8988T (cell line): ENCODE results near the gene CDH13.

ENCODE experiments used
- DNase-seq: peaks from one replicate; pipeline ENCODE4 v3.0.0; 2011

CDH13 gene

DNA sequence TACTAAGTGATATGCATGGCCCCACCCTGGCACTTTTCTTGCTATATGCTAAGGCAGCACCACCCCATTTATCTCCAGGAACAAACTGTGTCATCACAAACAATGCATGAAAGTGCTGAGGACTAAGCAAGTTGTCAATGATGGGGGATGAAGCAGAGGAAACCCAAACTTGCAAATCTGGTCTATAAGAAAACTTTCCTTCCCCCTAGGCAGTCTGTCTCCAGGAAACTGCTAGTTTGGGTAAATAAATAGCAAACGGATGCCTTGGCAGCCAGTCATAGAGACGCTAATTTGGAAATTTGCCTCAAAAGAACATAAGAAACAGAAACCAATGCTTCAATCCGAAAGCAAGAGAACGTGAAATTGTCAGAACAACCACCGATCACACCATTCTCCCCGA, 1175.4 kb downstream of the CDH13 start:
- DNase-seq: no peak

- no peak for DNase-seq
Observed at GRCh38 chr16:83802554-83803205, 1175.9 kb downstream of the CDH13 start.

DNA sequence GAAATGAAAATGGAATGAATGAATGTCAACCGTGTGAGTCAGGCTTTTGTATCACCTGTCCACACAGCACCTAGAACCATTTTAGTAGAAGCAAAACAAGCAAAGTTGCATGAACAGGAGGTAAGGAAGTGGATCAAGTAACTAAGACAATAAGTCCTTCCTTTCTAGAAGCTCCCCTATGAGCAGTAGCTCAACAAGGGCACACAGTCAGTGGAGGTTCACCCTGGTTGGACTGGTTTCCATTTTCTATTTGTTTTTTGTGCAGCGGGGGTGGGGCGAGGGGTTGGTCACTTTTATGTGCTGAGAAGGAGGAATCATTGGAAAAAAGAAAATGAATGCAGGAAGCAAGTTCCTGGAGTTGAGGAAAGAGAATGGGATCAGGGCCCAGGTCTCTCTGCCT, 1177.0 kb downstream of the CDH13 start:
- no peak for DNase-seq

GRCh38 chr16:83804366-83804765, 1177.6 kb downstream of the CDH13 start:
- no peak for DNase-seq

DNA sequence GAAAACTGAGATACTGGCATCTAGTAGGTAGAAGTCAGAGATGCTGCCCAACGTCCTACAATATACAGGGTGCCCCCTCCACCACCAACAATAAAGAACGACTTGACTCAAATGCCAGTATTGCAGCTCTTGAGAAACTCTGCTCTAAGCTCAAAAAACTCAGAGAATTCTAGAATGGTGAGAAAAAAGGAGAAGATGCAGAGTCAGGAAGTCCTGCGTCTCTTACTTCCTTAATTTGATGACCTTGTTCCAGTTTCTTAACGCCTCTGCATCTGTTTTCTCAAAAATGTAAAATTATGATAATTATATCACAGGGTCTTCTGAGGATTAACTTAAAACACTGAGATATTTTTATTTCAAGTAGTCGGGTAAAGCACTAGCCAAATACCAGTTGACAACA, 1179.3 kb downstream of the CDH13 start:
- DNase-seq: no peak

DNA sequence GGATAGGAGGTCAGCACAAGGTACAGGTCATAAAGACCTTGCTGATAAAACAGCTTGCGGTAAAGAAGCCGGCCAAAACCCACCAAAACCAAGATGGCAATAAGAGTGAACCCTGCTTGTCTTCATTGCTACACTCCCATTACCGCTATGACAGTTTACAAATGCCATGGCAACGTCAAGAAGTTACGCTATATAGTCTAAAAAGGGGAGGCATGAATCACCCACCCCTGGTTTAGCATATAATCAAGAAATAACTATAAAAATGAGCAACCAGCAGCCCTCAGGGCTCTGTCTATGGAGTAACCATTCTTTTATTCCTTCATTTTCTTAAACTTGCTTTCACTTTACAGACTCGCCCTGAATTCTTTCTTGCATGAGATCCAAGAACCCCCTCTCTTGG, 1180.0 kb downstream of the CDH13 start:
- no peak for DNase-seq

- no peak for DNase-seq
Observed at GRCh38 chr16:83807327-83807709, 1180.5 kb downstream of the CDH13 start.

- DNase-seq: peak; percentile 97
Observed at GRCh38 chr16:83807710-83808572, 1181.2 kb downstream of the CDH13 start, which contains the start of gene HSBP1. Gene HSBP1, plus strand, starts transcription at chr16:83807978. Its CDS starts 99 bp downstream, at chr16:83808077.

- DNase-seq: no peak
Observed at GRCh38 chr16:83808573-83809014, 1181.8 kb downstream of the CDH13 start.

- DNase-seq: no peak
Observed at GRCh38 chr16:83809092-83809491, 1182.3 kb downstream of the CDH13 start.

DNA sequence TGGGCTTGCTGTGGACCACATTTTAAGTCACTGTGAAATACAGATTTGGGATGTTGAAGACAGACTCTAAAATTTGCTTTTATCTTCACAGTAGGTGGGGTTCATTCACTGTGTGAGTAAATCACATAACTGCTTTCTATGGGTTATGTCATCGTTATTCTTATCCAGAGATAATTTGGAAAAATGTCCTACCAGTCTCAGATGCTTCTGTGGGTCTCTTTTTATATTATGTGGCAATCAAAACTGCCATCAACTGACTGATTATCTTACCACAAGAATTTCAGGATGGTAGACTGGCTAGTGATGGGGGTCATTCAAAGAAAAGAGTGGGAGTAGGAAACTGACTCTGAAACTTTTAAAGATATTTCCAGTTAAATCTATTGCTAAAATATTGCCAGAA, 1184.1 kb downstream of the CDH13 start:
- no peak for DNase-seq

DNA sequence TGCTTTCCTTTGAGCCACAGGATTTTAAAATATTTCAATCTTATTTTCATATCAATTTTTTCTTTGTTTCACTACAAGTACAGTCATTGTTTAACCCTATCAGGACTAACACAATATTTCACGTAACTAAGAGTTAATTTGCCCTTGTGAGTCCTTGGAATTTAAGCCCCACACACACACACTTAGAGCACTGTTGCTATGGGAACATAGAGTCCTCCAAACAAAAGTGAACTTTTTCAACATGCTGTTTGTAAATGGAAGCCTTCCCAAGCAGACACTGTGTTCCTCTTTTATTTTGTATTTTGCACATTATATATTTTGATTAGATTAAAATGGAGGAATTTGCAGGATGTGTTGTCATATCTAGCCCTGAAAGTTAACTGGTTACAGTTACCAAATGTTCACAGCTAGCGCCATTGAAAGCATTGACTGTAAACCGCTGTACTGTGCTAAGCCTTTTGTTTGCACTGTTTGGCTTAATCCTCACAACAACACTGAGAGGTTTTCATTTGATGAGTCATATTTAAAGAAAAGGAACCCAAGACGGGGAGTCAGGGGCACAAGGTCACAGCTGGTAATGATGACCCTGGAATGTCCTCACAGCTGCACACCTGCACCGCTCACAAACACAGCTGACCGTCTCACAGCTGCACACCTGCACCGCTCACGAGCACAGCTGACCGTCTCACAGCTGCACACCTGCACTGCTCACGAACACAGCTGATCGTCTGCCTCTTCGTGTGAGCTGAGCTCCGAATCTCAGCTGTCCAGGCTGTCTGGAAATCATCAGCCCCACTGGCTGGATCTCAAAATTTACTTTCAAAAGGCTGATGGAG, 1187.3 kb downstream of the CDH13 start:
- no peak for DNase-seq

GRCh38 chr16:83814659-83814985, 1187.9 kb downstream of the CDH13 start:
- DNase-seq: no peak

DNA sequence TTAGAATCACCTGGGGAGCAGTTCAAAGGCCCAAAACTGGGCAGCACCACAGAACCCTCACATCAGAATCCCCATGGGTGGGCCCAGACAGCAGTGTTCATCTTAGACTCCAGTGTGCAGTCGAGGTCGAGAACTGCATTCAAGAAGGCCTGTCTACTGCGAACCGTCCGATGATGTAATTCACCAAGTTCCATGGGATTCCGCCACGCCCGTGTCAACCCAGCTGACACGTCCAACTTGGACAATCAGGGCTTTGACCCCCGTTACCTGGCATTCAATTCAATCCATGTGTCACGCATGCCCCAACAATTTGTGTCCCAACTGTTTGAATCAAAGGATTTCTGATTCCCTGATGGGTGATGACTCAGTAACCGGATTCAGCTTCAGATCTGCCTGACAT, 1190.3 kb downstream of the CDH13 start:
- no peak for DNase-seq

GRCh38 chr16:83818276-83818675, 1191.5 kb downstream of the CDH13 start:
- no peak for DNase-seq

- DNase-seq: no peak
Observed at GRCh38 chr16:83819361-83819760, 1192.6 kb downstream of the CDH13 start.

GRCh38 chr16:83826146-83826913, 1199.6 kb downstream of the CDH13 start:
- peak; percentile 90 for DNase-seq

DNA sequence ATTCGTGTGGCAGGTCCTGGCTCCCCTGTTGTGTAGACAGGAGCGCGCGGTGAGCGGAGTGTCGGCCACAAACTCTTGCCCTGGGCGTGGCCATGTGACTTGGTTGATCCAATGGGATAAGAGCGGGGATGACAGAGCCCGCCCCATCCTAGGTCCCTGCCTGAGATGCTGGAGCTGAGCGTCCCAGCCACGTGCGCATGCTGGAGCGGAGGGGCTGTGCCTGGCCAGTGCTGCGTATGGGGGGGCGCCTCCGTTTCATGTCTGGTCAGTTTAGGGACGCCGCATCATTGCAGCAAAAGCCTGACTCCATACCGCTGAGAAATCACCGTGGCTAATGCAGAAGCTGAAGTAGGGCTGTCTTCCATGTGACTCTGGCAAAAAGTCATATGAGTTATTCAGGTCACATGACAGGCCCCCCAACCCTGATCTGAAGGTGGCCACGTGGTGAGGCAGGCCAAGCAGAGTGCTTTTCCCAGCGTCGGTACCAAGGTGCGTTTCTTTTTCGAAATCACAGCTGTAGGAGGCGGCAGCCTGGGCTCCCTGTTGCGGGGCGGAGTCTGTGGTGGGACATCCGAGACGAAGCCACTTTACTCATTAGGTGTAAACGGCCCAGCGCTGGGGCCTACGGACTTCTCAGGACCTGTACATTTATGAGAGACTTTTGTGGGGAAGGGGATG, 1203.5 kb downstream of the CDH13 start:
- no peak for DNase-seq

DNA sequence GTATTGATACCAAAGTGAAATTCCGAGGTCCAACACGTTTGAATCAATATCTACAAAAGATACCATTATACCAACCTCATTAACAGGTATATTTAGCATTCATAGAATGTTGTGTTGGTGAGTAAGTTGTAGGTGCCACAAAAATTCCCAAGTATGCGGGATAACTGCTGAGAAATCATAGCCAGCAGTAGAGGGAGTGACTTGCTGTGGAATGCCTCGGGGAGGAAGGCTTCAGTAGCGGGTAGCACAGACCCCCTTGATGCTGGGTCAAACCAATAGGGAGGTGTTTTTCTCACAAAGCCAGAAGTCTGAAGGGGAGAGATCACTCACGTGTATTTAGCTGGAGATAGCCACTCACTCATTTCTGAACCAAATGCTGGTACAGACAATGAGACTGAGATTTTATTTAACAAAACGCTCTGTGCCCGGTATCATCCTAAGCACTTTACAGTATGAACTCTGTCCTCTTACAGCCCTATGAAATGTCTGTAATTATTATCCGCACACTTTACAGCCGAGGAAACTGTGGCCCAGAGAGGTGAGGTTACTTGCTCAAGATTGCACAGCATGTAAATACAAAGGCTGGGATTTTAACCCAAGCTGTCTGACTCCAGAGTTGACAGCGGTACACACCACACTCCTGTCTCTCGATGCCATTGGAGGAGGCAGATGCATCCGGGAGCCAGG, 1204.1 kb downstream of the CDH13 start:
- no peak for DNase-seq

DNA sequence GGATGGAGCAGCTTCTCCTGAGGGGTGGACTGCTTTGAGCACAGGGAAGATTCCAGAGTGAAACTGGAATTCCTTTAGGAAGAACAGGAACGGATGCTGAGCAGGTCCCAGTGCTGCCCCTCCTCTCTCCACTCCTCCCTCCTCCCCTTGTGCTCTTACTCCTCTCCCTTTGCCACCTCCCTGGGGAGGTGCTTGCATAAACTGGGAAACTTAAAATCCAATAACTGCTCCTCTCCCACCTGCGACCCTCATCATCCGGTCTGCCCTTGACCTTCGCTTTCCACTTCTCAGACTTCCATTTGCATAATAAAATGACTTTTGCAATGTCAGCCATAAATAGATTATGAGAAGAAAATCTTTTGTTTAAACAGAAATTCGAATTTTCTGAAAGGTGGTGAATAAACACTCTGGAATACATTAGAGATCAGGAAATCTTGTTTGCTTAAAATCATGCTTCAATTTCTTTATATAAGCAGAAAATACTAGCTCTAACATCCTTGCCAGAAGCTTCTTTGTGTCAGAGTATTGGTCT, 1204.8 kb downstream of the CDH13 start:
- no peak for DNase-seq

- no peak for DNase-seq
Observed at GRCh38 chr16:83833921-83834320, 1207.2 kb downstream of the CDH13 start.
